Neural progenitor cell (in vitro differentiated cells): Measurements from ENCODE around the gene ZCCHC8.

Experiments
- CTCF ChIP-seq: fragments of 200-600 bp; sonication (generic); IDR thresholded peaks from 2 replicates; pipeline ENCODE4 v1.5.1; 2017; ENCODE audit warnings: antibody characterized with exemption, mild to moderate bottlenecking
- EZH2 ChIP-seq: fragments of 200-600 bp; sonication (generic); IDR thresholded peaks from 2 replicates; pipeline ENCODE4 v1.6.1; 2017; ENCODE audit warnings: antibody characterized with exemption, mild to moderate bottlenecking, moderate library complexity
- EZH2phosphoT487 ChIP-seq: fragments of 200-600 bp; sonication (generic); IDR thresholded peaks from 2 replicates; pipeline ENCODE4 v1.6.1; 2017; ENCODE audit warnings: antibody characterized with exemption

GRCh38 chr12:122454250-122454721, 46.4 kb downstream of the ZCCHC8 start:
- no peak for TF ChIP-seq CTCF
- TF ChIP-seq EZH2, result no peak
- TF ChIP-seq EZH2phosphoT487, result no peak
